ENCODE measurements around the gene GJA5. TPM values are rescaled to one million over a fixed set of nuclear protein-coding genes. Genes with fewer than 3 reads are reported as not detected.

Gene GJA5
- 10 to 100 TPM; 27.4 to 28.5 (median 28.2) TPM for polyA plus RNA-seq (ENCODE audit: insufficient read length in 3 of 3)

DNA sequence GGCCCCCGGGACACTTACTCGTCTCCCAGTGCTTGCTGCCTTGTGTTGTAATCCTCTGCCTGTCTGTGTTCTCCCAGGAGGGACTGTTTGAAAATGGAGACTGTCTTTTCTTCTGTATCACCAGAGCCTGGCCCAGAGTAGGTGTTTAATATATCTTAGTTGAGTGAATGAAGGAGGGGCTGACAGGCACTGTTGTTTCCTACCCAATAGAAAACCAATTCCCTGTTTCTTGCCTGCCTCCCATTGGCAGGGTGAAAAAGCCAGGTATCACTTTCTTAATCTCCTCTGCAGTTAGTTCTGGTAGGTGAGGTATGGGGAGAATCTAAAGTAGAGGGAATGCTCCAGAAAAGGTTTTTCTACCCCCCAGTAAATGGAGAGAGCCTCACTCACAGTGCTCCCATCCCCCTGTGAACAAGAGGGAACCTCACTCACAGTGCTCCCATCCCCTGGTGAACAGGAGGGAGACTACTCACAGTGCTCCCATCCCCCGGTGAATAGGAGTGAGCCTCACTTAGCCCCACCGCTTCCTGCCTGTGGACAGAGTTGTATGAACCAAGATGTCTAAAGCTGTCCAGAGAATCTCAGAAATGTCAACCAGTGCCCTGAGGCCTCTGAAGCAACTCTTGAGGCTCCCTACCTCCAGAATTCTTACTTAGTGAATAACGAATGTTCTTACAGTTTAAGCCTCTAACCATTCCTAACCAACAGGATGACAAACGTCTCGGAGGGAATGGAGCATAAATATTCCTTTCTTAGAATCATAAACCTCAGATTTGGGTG is at the start of gene GJA5:
TSS of gene GJA5 (minus strand) at position 122 of the 780 bp plus-strand sequence. CDS start 1,364 bp downstream, outside the sequence.
- DNase-seq (ENCODE audit: low read depth in 3 of 3, low spot score in 2 of 3), result no peak

DNA sequence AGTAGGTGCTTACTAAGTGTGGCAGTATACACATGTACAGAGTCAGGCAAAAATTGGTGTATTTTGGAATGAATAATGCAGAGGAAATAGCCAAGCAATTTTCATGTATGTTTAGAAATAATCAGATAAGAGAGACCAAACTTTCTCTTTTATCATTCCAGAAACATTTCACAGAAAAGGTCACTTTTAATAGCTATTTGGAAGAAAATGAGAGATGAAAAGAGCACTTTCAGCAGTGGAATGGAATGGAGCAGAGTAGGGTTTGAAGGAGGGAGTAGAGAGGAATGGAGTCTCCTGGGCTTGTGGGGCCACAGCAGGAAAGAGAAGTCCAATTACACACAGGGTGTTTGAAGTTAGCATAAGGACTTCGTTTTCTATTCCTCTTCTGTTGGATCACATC is 48.8 kb upstream of the GJA5 start:
- no peak for DNase-seq (ENCODE audit: low read depth in 3 of 3, low spot score in 2 of 3)

DNA sequence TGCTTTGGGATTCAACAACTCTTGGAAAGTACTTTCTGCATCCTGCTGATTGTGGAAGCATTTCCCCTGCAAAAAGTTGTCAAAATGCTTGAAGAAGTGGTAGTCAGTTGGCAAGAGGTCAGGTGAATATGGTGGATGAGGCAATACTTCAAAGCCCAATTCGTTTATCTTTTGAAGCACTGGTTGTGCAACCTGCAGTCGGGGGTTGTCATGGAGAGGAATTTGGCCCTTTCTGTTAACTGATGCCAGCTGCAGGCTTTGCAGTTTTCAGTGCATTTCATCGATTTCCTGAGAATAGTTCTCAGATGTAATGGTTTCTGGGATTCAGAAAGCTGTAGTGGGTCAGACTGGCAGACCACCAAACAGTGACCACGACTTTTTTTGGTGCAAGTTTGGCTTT is 47.6 kb upstream of the GJA5 start:
- DNase-seq (ENCODE audit: low read depth in 3 of 3, low spot score in 2 of 3), result no peak

DNA sequence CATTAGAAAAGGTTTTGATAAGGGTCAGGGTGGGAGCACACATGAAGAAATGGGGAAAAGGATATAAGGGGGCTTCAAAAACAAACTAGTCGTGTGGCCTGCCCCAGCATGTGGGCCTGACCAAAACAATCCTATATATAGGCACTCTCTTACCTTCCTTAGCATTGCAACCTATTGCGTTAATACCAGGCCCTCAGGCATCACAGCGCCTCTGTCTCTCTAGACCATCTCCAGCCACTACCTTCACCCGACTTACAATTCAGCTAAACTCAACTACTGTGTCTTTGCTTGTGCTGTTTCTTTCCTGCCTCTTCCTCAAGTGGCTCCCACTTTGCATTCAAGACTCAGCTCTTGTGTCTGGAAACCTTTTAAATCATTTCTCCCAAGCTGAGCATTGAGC is 47.0 kb upstream of the GJA5 start:
- no peak for DNase-seq (ENCODE audit: low read depth in 3 of 3, low spot score in 2 of 3)

DNA sequence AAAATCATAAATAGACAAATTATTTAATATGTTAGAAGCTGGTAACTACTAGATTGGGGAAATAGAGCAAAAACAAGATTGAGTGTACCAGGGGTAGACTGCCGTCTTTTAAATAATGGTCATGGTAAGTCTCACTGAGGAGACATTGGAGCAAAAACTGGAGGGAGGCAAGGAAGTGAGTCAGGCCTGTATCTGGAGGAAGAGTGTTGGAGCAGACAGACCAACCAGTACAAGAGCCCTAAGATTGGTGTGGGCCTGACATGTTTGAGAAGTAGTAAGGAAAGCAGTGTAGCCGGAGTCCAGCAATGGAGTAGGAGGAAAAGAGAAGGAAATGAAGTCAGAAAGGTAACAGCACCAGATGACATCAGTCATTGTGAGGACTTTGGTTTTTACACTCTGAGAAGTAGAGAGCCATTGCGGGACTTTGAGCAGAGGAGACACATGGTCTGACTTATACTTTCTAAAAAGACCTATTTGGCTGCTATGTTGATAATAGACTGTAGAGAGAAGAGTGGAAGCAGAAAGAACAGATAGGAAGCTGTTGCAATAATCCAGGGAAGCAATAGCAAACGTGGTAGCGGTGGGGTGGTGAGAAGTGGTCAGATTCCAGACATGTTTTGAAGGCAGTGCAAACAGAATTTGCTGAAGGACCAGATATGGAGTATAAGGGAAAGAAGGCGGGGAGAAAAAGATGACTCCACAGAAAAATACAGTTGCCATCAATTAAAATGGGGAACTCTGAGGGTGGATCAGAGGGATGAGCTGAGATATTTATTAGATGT is 44.7 kb upstream of the GJA5 start:
- no peak for DNase-seq (ENCODE audit: low read depth in 3 of 3, low spot score in 2 of 3)

DNA sequence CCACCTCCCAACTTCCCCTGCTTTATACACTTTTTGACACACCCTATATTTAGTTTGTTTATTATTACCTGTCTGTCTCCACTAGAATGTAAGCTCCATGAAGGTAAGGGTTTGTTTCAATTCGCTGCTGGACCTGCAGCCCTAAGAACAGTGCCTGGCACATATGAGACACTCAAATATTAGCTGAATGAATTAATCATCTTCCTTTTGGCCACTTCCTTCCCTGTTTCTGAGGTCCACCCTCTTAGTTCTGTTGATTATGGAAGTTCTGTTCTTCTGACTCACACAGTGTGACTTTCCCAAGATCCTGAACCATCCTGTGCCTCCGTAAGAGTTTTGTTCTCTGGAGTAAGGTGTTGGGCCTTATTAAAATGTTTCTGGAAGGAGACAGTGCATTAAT is 40.4 kb upstream of the GJA5 start:
- no peak for DNase-seq (ENCODE audit: low read depth in 3 of 3, low spot score in 2 of 3)

DNA sequence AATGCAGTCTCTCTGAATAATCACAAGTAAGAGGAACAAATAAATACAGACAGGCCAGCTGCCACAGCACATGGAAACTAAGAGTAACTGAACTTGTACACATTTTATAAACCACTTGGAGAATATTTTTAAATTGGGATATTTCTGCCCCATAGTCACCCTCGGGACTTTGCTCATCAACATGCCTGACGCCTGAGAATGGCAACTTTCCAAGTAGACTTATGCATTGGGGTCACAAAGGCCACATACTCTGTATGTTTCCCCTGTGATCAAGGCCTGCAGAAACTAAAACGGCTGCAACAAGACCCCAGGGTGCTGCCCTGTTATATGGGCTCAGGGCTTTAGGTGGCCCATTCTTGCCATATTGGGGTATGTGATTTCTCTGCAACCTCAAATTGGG is 38.3 kb upstream of the GJA5 start:
- DNase-seq (ENCODE audit: low read depth in 3 of 3, low spot score in 2 of 3), result no peak

DNA sequence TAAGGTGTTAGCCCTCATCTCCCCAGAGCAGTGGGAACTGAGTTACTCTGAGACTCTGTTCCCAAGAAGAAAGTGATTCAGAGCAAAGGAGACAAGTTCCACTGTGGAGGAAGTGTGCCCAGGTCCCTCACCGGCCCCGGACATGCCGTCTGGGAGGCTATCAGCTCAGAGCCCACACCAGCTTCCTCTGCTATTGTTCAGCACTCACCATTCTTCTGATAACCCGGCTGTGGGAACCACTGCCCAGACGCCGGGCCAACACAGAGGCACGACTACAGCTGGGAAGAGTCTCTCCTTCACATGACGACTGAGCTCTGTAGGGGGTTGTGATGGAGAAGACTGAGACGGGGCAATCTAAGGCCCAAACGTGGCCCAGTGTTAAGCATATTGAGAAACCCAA is 34.2 kb upstream of the GJA5 start:
- DNase-seq (ENCODE audit: low read depth in 3 of 3, low spot score in 2 of 3), result no peak

DNA sequence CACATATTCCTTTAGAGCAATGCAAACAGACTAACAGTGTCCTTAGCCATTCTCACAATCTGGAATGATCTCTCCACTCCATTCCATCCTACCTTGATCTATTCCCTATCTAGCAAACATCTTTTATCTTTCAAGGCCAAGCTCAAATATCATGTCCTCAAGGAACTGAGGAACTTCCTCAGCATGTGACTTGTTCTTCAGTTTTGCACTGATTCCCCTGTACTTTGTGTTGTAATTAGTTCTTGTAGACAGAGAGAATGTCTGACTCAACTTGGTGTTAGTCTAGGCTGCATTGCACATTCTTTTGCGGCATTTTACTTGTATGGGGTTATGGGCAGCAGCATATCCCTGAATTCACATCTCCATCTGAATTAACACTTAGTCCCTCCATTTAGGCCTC is 31.5 kb upstream of the GJA5 start:
- DNase-seq (ENCODE audit: low read depth in 3 of 3, low spot score in 2 of 3), result no peak

DNA sequence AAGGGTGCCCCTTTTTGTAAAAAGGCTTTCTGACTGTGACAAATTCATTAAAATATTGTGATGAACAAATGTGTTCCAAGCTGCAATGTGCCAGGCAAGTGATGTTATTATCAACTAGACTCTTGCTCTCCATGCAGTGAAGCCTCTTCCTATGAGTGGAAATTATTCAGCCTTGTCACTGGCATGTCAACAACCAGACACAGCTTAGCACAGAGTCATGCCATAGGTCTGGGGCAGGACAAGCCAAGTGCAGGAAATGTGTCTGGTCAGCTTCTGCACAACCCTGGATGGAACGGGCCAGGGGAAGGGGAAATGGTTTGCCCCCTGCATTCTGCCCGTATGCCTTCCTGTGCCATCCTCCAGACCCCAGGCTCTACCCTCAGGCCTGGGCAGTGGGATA is 27.4 kb upstream of the GJA5 start:
- no peak for DNase-seq (ENCODE audit: low read depth in 3 of 3, low spot score in 2 of 3)

DNA sequence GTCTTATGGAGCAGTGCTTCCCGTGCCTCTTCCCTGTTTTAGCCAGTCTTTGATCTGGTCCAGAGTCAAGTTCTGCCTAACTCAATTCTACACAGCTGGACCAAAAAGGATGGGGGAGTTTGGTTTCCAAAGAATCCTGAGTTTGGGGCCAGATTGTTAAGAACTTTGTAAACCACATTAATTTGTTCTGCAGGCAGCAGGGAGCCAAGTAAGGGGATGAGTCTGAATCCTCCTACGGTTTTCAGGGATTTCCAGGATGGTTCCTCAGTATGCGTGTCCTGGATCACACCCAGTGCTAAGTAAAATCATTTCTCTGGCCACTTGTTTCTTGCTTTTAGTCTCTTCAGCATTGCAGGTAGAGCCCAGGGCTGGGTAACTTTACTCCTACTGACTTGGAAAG is 26.1 kb upstream of the GJA5 start:
- DNase-seq (ENCODE audit: low read depth in 3 of 3, low spot score in 2 of 3), result no peak

DNA sequence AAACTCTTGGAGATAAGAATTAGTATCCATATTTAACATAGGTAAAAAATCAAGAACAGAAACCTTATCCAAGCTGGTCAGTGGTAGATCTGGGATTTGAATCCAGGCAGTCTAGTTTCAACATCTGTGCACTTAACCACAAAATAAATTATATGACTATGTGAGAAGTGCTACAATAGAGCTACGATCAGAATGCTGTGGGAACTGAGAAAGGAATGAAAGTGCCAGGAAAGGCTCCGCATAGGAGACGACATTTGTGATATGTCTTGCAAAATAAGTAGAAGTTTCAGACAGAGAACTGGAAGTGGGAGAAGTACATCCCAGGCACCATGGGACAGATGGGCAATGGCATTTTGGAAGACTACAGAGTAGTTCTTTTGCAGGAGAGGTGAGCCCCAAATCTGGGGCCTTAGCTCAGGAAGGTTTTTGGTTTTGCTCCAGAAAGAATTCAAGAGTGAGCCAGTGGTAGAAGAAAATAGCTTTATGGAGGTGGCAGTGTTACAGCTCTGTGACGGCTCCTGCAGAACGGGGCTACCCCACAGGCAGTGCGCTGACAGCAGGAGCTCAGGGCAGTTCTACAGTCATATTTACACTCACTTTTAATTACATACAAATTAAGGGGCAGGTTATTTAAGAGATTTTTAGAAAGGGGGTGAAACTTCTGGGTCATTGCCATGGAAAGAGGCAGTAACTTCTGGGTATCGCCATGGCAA is 25.5 kb upstream of the GJA5 start:
- no peak for DNase-seq (ENCODE audit: low read depth in 3 of 3, low spot score in 2 of 3)

DNA sequence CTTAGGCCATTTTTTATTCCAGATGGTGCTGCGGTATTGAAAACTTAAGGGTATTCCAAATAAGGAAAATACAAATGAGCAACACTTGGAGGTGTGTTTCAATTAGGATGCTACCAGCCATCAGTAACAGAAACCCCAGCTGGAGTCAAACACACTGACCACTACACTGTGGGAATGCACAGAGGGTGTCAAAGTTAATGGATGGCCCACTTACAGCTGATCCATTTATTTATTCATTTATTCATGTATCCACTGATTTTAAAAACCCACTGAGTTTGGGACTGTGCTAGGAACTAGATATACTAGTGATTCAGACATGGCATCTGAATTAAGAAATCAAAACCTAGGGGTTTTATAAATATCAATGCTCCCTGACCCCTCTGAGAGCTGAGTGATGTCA is 24.5 kb upstream of the GJA5 start:
- no peak for DNase-seq (ENCODE audit: low read depth in 3 of 3, low spot score in 2 of 3)

DNA sequence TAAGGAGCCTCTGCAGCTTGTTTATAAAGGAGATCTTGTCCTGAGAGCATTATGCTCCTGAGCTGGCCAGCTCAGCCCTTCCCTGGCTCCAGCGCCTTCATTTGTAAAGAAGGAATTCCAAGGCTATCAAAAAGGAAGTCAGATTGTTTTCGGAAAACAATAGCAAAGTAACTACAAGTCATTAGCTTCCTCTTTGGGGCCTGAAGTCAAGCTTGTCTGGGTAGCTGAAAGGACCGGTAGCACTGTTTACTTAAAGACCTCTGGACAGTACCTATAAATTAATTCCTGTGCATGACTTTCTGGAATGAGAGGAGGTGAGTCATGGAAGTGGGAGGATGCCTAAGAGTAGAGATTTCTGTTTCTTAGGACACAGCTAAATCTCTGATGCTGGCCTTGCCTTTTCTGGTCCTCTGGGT is 20.7 kb upstream of the GJA5 start:
- DNase-seq (ENCODE audit: low read depth in 3 of 3, low spot score in 2 of 3), result no peak

DNA sequence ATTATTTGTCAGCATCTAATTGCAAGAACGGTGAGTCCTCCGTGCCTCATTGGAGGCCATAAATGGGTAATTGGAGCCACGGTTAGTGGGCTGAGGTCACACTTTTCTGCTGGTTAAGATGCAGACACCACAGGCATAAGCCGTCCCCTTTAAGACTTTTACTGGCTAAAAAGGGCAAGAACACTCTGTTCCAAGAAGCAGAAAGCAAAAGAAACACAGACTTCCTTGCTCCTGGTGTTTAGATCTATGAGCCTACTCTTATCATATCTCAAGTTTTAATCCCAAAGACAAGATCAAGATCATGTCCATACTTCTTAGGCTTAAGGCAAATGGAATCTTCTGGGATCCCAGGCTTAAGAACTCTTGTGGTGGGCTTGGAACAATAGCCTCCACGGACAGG is 17.3 kb upstream of the GJA5 start:
- no peak for DNase-seq (ENCODE audit: low read depth in 3 of 3, low spot score in 2 of 3)

DNA sequence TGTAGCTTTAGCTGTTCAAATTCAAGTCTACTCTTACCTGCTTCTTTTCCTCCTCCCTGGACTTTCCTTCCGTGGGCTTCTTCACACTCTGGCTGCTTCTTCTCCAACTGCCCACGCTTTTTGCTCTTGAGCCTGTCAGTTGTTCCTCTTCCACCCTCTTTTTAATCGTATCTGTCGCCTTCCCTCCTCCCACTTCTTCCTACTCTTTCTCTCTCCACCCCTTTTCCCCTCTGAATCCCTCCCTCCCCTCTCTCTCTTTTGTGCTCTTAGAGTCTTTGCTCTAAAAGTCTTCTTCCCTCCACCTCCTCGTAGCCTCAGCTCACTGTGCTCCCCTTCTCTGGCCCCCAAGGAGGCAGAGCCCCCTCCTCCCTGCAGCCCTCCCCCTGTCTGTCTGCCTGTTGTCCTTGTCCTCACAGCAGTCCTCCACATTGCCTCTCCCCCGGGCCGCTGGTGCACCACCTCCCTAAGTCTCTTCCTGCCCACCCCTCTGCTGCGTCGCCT is 12.9 kb upstream of the GJA5 start:
- DNase-seq (ENCODE audit: low read depth in 3 of 3, low spot score in 2 of 3), result no peak

DNA sequence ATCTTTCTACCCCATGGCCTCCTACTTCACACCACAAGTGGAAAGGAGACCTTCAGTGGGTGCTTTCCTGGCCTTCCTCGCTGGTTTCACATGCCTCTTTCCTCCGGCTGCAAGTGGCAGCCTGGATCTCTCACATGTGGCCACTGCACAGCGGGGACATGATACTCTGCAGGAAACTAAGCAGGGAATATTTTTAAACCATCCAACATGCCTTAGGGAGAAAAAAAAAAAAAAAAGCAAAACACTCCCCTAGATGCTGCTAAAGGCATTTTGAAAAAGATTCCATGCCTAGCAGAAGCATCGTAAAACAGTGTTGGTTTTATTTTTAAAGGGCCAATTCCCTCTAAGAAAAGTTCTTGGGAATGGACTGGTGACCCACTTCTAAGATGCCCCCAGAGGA is 12.2 kb upstream of the GJA5 start:
- DNase-seq (ENCODE audit: low read depth in 3 of 3, low spot score in 2 of 3), result no peak

DNA sequence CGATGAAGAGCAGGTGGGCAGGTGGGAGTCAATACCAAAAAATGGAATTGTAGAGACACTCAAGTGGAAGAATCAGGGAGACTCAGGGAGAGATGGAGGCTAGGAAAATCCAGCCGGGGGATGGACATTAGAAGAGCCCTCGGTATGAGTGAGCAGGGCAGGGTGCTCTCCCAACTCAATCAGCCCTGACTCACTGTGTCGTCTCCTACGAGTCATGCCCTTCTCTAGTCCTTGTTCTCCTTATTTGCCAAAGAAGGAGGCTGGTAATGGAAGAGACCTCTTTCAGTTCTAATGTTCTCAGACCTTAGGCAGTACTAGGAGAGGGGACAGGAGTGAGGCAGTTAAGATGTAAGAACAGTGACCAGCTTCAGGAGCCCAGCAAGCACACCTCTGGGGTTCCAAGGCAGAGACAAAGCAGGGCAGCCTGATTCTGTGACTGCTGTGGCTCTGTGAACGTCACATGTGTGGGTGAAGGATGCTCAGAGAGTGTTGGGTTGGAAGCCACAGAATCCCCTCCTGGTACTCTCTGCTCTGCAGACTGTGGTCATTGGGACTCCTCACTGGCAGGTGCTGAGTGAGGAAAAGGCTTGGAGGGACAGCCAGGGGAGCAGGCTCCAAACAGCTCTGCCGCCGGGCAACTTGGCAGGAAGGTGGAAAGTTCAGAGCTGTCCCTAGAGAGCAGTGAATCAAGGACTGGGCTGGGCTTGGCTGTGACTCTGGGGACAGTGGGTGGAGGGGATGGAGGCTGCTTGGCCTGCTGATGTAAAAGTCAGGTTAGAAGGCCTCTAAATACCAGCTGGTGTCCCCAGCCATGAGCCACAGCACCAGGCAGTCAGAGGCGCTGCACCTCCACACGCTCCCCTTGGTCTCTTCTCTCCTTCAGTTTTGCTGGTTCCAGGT is 11.1 kb upstream of the GJA5 start:
- no peak for DNase-seq (ENCODE audit: low read depth in 3 of 3, low spot score in 2 of 3)

DNA sequence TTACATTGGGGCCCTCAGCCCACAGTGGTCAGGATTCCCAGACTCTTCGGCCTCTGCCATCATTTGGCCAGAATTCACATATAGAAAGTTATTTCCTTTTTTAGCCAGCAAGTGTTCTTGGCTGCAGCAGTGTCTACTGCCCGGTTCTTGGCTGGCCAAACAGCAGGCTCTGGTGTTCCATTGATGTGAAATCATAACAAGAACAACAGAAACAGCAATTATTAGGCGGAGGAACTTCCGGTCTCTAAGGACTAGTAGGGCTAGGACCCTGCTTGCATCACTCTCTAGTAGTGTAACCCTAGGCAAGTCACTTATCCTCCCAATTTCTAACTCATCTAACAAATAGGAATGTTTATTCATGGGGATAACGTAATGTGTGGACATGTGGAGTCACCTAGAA is 8.7 kb upstream of the GJA5 start:
- DNase-seq (ENCODE audit: low read depth in 3 of 3, low spot score in 2 of 3), result no peak

DNA sequence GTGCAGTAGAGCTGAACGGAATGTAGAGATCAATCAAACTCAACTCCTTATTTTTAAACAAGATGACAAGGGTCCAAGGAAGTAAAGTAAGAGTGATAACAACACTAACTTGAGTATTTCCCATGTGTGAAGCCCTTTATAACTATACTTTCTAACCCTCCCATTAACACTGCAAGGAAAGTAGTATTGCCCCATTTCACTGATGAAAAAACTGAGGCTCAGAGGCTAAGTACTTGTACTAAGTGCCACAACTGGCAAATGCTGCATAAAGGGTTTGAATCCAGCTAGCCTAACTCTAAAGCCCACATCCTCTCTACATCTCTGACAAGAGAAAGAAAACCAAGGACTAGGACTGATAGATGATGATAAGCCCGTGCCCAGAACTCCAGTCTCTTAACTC is 8.2 kb upstream of the GJA5 start:
- no peak for DNase-seq (ENCODE audit: low read depth in 3 of 3, low spot score in 2 of 3)
